ENCODE data around the gene ZNF205. TPM values are rescaled to one million over a fixed set of nuclear protein-coding genes. Genes with fewer than 3 reads are reported as not detected.

ZNF205 gene
- total and polyA plus RNA-seq, 2 donors (not counting 1 experiment from before 2014, with no cell fraction given), result not detected

DNA sequence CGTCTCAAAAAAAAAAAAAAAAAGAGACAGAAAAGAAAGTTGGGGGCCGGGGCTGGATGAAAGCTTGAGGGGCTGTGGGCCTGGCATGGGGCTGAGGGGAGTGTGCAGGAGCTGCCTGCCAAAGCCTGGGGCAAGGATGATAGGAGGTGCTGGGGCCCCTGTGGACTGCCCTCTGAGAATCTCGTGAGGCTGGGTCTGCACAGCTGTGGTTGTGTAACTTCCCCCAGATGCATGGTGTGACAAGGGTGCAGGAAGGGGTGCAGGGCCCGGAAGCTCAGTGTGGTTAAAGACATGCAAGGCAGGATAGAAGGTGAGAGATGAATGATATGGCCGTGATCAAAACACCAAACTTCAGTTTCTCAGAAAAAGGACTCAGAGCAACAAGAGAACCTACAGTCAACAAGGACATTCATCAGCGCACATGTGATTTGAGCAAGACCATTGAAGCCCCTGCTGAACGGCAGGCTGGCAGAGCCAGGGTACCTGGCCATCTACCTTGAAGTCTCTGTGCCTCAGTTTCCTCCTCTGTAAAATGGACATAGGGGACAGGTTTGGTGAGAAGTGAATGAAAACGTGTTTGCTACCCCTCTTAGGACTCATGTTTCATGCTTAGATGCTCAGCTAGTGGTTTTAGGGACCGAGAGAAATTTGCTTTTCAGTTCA lies 37.4 kb upstream of the ZNF205 start:
- intact Hi-C loops (cut with micrococcal nuclease), result no loop called here

More for the DNA sequence above, 37.4 kb upstream of the ZNF205 start:
- H3K9me3 Mint-ChIP-seq (ENCODE audit: insufficient read depth), result no peaks in the 10 kb centered on the region
- no peaks in the 10 kb centered on the region for H3K36me3 ChIP-seq (replicated peaks in 1 of 2; ENCODE audit: control extremely low read depth in 1 of 2, control insufficient read depth in 1 of 2, extremely low read depth in 1 of 2, insufficient read depth in 2 of 2, low read length in 1 of 2)
- peak overlapping the region; percentile 44 for H3K9ac ChIP-seq (ENCODE audit: low read length)
- peak overlapping the region; percentile 89 for H3K27ac Mint-ChIP-seq
- H3K79me2 ChIP-seq (ENCODE audit: control insufficient read depth, insufficient read depth, low read length), result peaks cover 3% of the 10 kb centered on the region
- POLR2A ChIA-PET, result interaction anchor here (0.7 to 1.0 kb wide), 4 partner anchors 19 to 97 kb away, joined by 3 to 6 read pairs (median 3); no protein-coding TSS in a partner anchor
- H3K4me3 ChIP-seq (ENCODE audit: control extremely low read depth in 1 of 5, extremely low read depth in 1 of 5, insufficient read depth in 1 of 5, low read depth in 2 of 5, low read length in 4 of 5), result peak overlapping the region in 4 of 5 experiments; percentile 2 to 29 (median 12)
- no peak for TF ChIP-seq EZH2 (IDR thresholded peaks at IDR 0.05; ENCODE audit: borderline replicate concordance, insufficient read depth, low read depth, low read length, poor library complexity, severe bottlenecking)
- TF ChIP-seq CTCF (IDR thresholded peaks at IDR 0.05), result no peak
- ATAC-seq (ENCODE audit: low read depth), result peak; percentile 88
- WGBS (ENCODE audit: insufficient coverage), result 2% methylated on average over 6 of the region's 9 CpGs
- H3K4me1 Mint-ChIP-seq, result peaks cover 55% of the 10 kb centered on the region
- CTCF ChIA-PET, result interaction anchor here (0.9 to 6.1 kb wide), 4 partner anchors 12 to 54 kb away, joined by 3 to 35 read pairs (median 30); partner anchors contain the start of gene ZSCAN10
- peaks cover 0 to 17% (median 7%) of the 10 kb centered on the region in 3 donors for H3K9me3 ChIP-seq (ENCODE audit: control extremely low read depth in 1 of 3, control insufficient read depth in 2 of 3, insufficient read depth in 1 of 3, low read length in 2 of 3)
- DNase-seq, result peak; percentile 65
- H3K4me1 ChIP-seq (ENCODE audit: control insufficient read depth in 2 of 2, insufficient read depth in 2 of 2, low read length in 2 of 2), result peaks cover 39 to 41% of the 10 kb centered on the region in 2 donors
- peak overlapping the region; percentile 77 for H3K4me3 Mint-ChIP-seq
- H3K27me3 Mint-ChIP-seq, result no peaks in the 10 kb centered on the region
- H2AFZ ChIP-seq (ENCODE audit: insufficient read depth, low read depth, low read length, poor library complexity, severe bottlenecking), result peak overlapping the region; percentile 70
- no peaks in the 10 kb centered on the region for H4K20me1 ChIP-seq (ENCODE audit: control insufficient read depth, insufficient read depth, low read length, poor library complexity, severe bottlenecking)
- peak overlapping the region; percentile 32 to 74 for H3K27ac ChIP-seq (ENCODE audit: low read length in 2 of 2)
- no peaks in the 10 kb centered on the region for H3K27me3 ChIP-seq (replicated peaks in 1 of 4; ENCODE audit: control extremely low read depth in 1 of 4, control insufficient read depth in 3 of 4, insufficient read depth in 4 of 4, low read length in 3 of 4)
- H3K4me2 ChIP-seq (replicated peaks; ENCODE audit: low read depth, low read length, poor library complexity, severe bottlenecking), result peak overlapping the region; percentile 69

Measured in B cell (primary cell).